ENCODE data around the gene DYRK1A. TPM values are rescaled to one million over a fixed set of nuclear protein-coding genes. Genes with fewer than 3 reads are reported as not detected.

DYRK1A gene
- total and polyA plus RNA-seq, 2 of the 13 experiments (the other 11 are each of a cell fraction or from before 2014, with no cell fraction given): 24.6 to 34.2 TPM

GRCh38 chr21:37435711-37436110, 69.1 kb downstream of the DYRK1A start:
- no peaks in the 10 kb centered on the region for H3K9me3 ChIP-seq (ENCODE audit: low read length)
- WGBS (ENCODE audit: low lambda C conversion rate): 98% methylated on average over 3 of the region's 3 CpGs
- no peak overlapping the region for H3K9ac ChIP-seq (ENCODE audit: insufficient read depth, low read depth, low read length)
- no peak overlapping the region for H2AFZ ChIP-seq (ENCODE audit: low read length)
- peaks cover 33% of the 10 kb centered on the region for H3K4me1 ChIP-seq (ENCODE audit: insufficient read depth, low read length)
- peaks cover 95% of the 10 kb centered on the region for H3K79me2 ChIP-seq (ENCODE audit: insufficient read depth, low read length)
- intact Hi-C loops (cut with micrococcal nuclease; ENCODE audit: unreplicated experiment): no loop called here
- peaks cover 47% of the 10 kb centered on the region for H4K20me1 ChIP-seq (ENCODE audit: insufficient read depth, low read length)
- H3K4me2 ChIP-seq (ENCODE audit: low read depth, low read length): no peak overlapping the region
- H3K27ac ChIP-seq (ENCODE audit: extremely low read length, insufficient read depth, low read length): no peak overlapping the region
- in situ Hi-C loops (cut with HindIII; ENCODE audit: extremely low pct_ligation_motif_present, low pct_unique_long_range_greater_than_20kb): no loop called here
- CTCF ChIA-PET (ENCODE audit: low intra/inter-chr PET ratio, low total read pairs): no interaction called here
- ATAC-seq (no peak), FAIRE-seq (no peak), DNase-seq (ENCODE audit: low spot score) (no peak)
- no peak overlapping the region for H3K4me3 ChIP-seq (replicated peaks in 1 of 3; ENCODE audit: insufficient read depth in 1 of 3, low read depth in 2 of 3, low read length in 3 of 3)
- BruUV-seq (replicated peaks): no TSS peak
- no peak for TF ChIP-seq RFX5 (IDR thresholded peaks at IDR 0.05; ENCODE audit: low read depth, low read length)
- TF ChIP-seq, protein P1, sequence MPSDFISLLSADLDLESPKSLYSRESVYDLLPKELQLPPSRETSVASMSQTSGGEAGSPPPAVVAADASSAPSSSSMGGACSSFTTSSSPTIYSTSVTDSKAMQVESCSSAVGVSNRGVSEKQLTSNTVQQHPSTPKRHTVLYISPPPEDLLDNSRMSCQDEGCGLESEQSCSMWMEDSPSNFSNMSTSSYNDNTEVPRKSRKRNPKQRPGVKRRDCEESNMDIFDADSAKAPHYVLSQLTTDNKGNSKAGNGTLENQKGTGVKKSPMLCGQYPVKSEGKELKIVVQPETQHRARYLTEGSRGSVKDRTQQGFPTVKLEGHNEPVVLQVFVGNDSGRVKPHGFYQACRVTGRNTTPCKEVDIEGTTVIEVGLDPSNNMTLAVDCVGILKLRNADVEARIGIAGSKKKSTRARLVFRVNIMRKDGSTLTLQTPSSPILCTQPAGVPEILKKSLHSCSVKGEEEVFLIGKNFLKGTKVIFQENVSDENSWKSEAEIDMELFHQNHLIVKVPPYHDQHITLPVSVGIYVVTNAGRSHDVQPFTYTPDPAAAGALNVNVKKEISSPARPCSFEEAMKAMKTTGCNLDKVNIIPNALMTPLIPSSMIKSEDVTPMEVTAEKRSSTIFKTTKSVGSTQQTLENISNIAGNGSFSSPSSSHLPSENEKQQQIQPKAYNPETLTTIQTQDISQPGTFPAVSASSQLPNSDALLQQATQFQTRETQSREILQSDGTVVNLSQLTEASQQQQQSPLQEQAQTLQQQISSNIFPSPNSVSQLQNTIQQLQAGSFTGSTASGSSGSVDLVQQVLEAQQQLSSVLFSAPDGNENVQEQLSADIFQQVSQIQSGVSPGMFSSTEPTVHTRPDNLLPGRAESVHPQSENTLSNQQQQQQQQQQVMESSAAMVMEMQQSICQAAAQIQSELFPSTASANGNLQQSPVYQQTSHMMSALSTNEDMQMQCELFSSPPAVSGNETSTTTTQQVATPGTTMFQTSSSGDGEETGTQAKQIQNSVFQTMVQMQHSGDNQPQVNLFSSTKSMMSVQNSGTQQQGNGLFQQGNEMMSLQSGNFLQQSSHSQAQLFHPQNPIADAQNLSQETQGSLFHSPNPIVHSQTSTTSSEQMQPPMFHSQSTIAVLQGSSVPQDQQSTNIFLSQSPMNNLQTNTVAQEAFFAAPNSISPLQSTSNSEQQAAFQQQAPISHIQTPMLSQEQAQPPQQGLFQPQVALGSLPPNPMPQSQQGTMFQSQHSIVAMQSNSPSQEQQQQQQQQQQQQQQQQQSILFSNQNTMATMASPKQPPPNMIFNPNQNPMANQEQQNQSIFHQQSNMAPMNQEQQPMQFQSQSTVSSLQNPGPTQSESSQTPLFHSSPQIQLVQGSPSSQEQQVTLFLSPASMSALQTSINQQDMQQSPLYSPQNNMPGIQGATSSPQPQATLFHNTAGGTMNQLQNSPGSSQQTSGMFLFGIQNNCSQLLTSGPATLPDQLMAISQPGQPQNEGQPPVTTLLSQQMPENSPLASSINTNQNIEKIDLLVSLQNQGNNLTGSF (CRISPR knock-in tag; IDR thresholded peaks at IDR 0.05): no peak
- no peak for TF ChIP-seq RBM39 (IDR thresholded peaks at IDR 0.05; ENCODE audit: low read depth, low read length, poor library complexity, severe bottlenecking)
- TF ChIP-seq, protein P2, sequence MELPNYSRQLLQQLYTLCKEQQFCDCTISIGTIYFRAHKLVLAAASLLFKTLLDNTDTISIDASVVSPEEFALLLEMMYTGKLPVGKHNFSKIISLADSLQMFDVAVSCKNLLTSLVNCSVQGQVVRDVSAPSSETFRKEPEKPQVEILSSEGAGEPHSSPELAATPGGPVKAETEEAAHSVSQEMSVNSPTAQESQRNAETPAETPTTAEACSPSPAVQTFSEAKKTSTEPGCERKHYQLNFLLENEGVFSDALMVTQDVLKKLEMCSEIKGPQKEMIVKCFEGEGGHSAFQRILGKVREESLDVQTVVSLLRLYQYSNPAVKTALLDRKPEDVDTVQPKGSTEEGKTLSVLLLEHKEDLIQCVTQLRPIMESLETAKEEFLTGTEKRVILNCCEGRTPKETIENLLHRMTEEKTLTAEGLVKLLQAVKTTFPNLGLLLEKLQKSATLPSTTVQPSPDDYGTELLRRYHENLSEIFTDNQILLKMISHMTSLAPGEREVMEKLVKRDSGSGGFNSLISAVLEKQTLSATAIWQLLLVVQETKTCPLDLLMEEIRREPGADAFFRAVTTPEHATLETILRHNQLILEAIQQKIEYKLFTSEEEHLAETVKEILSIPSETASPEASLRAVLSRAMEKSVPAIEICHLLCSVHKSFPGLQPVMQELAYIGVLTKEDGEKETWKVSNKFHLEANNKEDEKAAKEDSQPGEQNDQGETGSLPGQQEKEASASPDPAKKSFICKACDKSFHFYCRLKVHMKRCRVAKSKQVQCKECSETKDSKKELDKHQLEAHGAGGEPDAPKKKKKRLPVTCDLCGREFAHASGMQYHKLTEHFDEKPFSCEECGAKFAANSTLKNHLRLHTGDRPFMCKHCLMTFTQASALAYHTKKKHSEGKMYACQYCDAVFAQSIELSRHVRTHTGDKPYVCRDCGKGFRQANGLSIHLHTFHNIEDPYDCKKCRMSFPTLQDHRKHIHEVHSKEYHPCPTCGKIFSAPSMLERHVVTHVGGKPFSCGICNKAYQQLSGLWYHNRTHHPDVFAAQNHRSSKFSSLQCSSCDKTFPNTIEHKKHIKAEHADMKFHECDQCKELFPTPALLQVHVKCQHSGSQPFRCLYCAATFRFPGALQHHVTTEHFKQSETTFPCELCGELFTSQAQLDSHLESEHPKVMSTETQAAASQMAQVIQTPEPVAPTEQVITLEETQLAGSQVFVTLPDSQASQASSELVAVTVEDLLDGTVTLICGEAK (IDR thresholded peaks at IDR 0.05): no peak
- TF ChIP-seq, protein P2 (CRISPR knock-in tag; IDR thresholded peaks at IDR 0.05): no peak
- no peak for TF ChIP-seq EP300 (IDR thresholded peaks at IDR 0.05; ENCODE audit: low read depth in 2 of 2, low read length in 2 of 2)
- no peak for TF ChIP-seq EP300 (CRISPR knock-in tag; IDR thresholded peaks at IDR 0.05; ENCODE audit: borderline replicate concordance)
- H3K27me3 ChIP-seq (ENCODE audit: control insufficient read depth in 1 of 2, insufficient read depth in 2 of 2, low read length in 2 of 2): no peaks in the 10 kb centered on the region
- POLR2A ChIA-PET: no interaction called here
- H3K36me3 ChIP-seq (replicated peaks in 1 of 2; ENCODE audit: control insufficient read depth in 1 of 2, insufficient read depth in 2 of 2, low read length in 2 of 2): no peaks in the 10 kb centered on the region
